Uterine smooth muscle cell (primary cell): ENCODE measurements around the gene GASK1B. TPM values are rescaled to one million over a fixed set of nuclear protein-coding genes. Genes with fewer than 3 reads are reported as not detected.

Experiments used
- total RNA-seq: library from RNA; depleted of rRNA; stranded (reverse); fragments of >200 nt; gene quantifications from 2 replicates; pipeline ENCODE4 v1.2.3, GENCODE V29; 2014

Gene GASK1B
- total RNA-seq, result 13.9 and 30.6 TPM in 2 replicates

GRCh38 chr4:158172261-158173258 is at the start of gene GASK1B:
TSS of gene GASK1B (minus strand) at chr4:158173025. CDS start at chr4:158171375, 1,650 bp downstream.

GRCh38 chr4:158209825-158210807 is 37.3 kb upstream of the GASK1B start, which contains the start of gene TMEM144:
TSS of gene TMEM144 (plus strand) at chr4:158210486. CDS start at chr4:158212668, 2,182 bp downstream.

Other genes with a start within 250 kb of the GASK1B start
- 4.6 and 5.5 TPM in 2 replicates for gene TMEM144, start 37.5 kb upstream of the GASK1B start, total RNA-seq